HCT116 (cell line): ENCODE measurements around the gene TIMP3. TPM values are rescaled to one million over a fixed set of nuclear protein-coding genes. Genes with fewer than 3 reads are reported as not detected.

ENCODE experiments used
- ATAC-seq: fragments of 200-7000 bp; cut with Tn5 transposase; 2 replicates; pipeline ENCODE4 v1.9.1; 2020; ENCODE audit warnings: mild to moderate bottlenecking, moderate library complexity
- BruUV-seq: library from RNA; stranded (reverse); fragments of 400-500 nt; replicated peaks from 2 replicates; lab custom pipeline; 2021; lab: Mats Ljungman, UMichigan
- CTCF ChIA-PET: fragments of 300-600 bp; sonication (Branson Sonifier 250); formaldehyde crosslinking; loops from one replicate; lab custom pipeline; 2021; ENCODE audit warnings: antibody characterized with exemption; lab: Charles Lee
- POLR2A ChIA-PET: fragments of 300-600, 350-600 bp; sonication (Branson Sonifier 250); formaldehyde crosslinking; loops from one replicate; lab custom pipeline; 2021; ENCODE audit warnings: antibody characterized with exemption; lab: Charles Lee
- RAD21 ChIA-PET, 2 experiments: fragments of 300-600 bp; sonication (Branson Sonifier 250); formaldehyde crosslinking; loops; one replicate each; lab custom pipeline; 2023; ENCODE audit warnings: low total read pairs in 2 of 2; ENCODE audit not compliant: uncharacterized antibody in 2 of 2, unreplicated experiment in 2 of 2, low non-redundant PET in 1 of 2; lab: Charles Lee
- DNase-seq: peaks from one replicate; pipeline ENCODE4 v3.0.0-alpha.2; 2010; ENCODE audit warnings: low read depth, low spot score
- H2AFZ ChIP-seq: fragments of 200-600 bp; shearing (Covaris generic), sonication (generic); 2 replicates; pipeline ENCODE4 v1.6.1; 2017; ENCODE audit warnings: low read depth, mixed run types, mixed read lengths, antibody characterized with exemption, low read length; ENCODE audit not compliant: poor library complexity, severe bottlenecking
- H3K27ac ChIP-seq: 2 replicates; pipeline ENCODE4 v1.5.1; 2012; ENCODE audit warnings: low read depth, low read length
- H3K27me3 ChIP-seq: fragments of 200-600 bp; sonication (generic); 2 replicates; pipeline ENCODE4 v1.6.1; 2016; ENCODE audit warnings: mixed run types, low read length, mixed read lengths; ENCODE audit not compliant: insufficient read depth
- H3K36me3 ChIP-seq, 2 experiments: fragments of 200-500 bp in 1 of 2; fragments of 200-600 bp in 1 of 2; sonication (Bioruptor generic) in 1 of 2; sonication (generic) in 1 of 2; 2 replicates each; pipeline versions ENCODE4 v1.5.1 to v1.6.1; 2014 to 2016; ENCODE audit warnings: low read length in 2 of 2, inconsistent platforms in 1 of 2, mixed read lengths in 1 of 2, mixed run types in 1 of 2; ENCODE audit not compliant: insufficient read depth in 2 of 2, control insufficient read depth in 1 of 2
- H3K4me1 ChIP-seq, 2 experiments: fragments of 200-600 bp in 1 of 2; sonication (generic) in 1 of 2; 2 replicates each; pipeline versions ENCODE4 v1.5.1 to v1.6.1; 2012 to 2017; ENCODE audit warnings: low read length in 2 of 2, inconsistent platforms in 1 of 2, mild to moderate bottlenecking in 1 of 2, mixed read lengths in 1 of 2, mixed run types in 1 of 2, moderate library complexity in 1 of 2; ENCODE audit not compliant: insufficient read depth in 2 of 2, control insufficient read depth in 1 of 2
- H3K4me2 ChIP-seq: fragments of 200-600 bp; sonication (generic); 2 replicates; pipeline ENCODE4 v1.6.1; 2017; ENCODE audit warnings: mixed run types, low read length, mixed read lengths
- H3K4me3 ChIP-seq, 2 experiments: fragments of 200-600 bp in 1 of 2; sonication (generic) in 1 of 2; replicated peaks in 1 of 2; 2 replicates each; pipeline ENCODE4 v1.5.1; 2011 to 2016; ENCODE audit warnings: low read length in 2 of 2, control low read depth in 1 of 2, low read depth in 1 of 2, mild to moderate bottlenecking in 1 of 2, mixed read lengths in 1 of 2, mixed run types in 1 of 2
- H3K79me2 ChIP-seq: fragments of 200-600 bp; sonication (generic); 2 replicates; pipeline ENCODE4 v1.6.1; 2017; ENCODE audit warnings: mild to moderate bottlenecking, mixed run types, low read length, moderate library complexity, mixed read lengths; ENCODE audit not compliant: insufficient read depth
- H3K9ac ChIP-seq: fragments of 200-600 bp; sonication (generic); 2 replicates; pipeline ENCODE4 v1.6.1; 2016; ENCODE audit warnings: low read length, mixed read lengths
- H3K9me2 ChIP-seq: fragments of 200-600 bp; sonication (generic), shearing (Covaris generic); 2 replicates; pipeline ENCODE4 v1.6.1; 2017; ENCODE audit warnings: mixed run types, mild to moderate bottlenecking, moderate library complexity; ENCODE audit not compliant: insufficient read depth
- H3K9me3 ChIP-seq, 2 experiments: fragments of 200-500 bp in 1 of 2; fragments of 200-600 bp in 1 of 2; sonication (Bioruptor generic) in 1 of 2; sonication (generic) in 1 of 2; 2 replicates each; pipeline ENCODE4 v1.6.1; 2014 to 2017; ENCODE audit warnings: low read length in 2 of 2, mixed read lengths in 2 of 2, inconsistent platforms in 1 of 2, low read depth in 1 of 2, mild to moderate bottlenecking in 1 of 2, mixed run types in 1 of 2, moderate library complexity in 1 of 2; ENCODE audit not compliant: control insufficient read depth in 1 of 2, insufficient read depth in 1 of 2
- H4K20me1 ChIP-seq: fragments of 200-600 bp; sonication (generic), shearing (Covaris generic); 2 replicates; pipeline ENCODE4 v1.6.1; 2017; ENCODE audit warnings: mixed run types, mild to moderate bottlenecking, moderate library complexity; ENCODE audit not compliant: insufficient read depth
- CTCF ChIP-seq, 3 experiments: fragments of 200-600 bp in 1 of 3; sonication (generic) in 1 of 3; IDR thresholded peaks in 2 of 3; conservative IDR thresholded peaks in 1 of 3; 2 replicates each; pipeline ENCODE4 v1.5.1; 2012 to 2017; ENCODE audit warnings: low read depth in 2 of 3, low read length in 2 of 3, antibody characterized with exemption in 1 of 3, borderline replicate concordance in 1 of 3, control low read depth in 1 of 3, mild to moderate bottlenecking in 1 of 3, mixed read lengths in 1 of 3, mixed run types in 1 of 3, moderate library complexity in 1 of 3; ENCODE audit not compliant: insufficient read depth in 1 of 3
- EGR1 ChIP-seq: IDR thresholded peaks from 2 replicates; pipeline ENCODE4 v1.6.1; 2012; ENCODE audit warnings: low read depth
- EZH2 ChIP-seq: fragments of 200-600 bp; sonication (generic); IDR thresholded peaks from 2 replicates; pipeline ENCODE4 v1.6.1; 2017; ENCODE audit warnings: antibody characterized with exemption, mixed run types
- EZH2phosphoT487 ChIP-seq: fragments of 200-600 bp; IDR thresholded peaks from 2 replicates; pipeline ENCODE4 v1.6.1; 2018; ENCODE audit warnings: antibody characterized with exemption, borderline replicate concordance
- FOSL1 ChIP-seq: IDR thresholded peaks from 2 replicates; pipeline ENCODE4 v1.6.1; 2012; ENCODE audit warnings: low read depth
- POLR2A ChIP-seq: IDR thresholded peaks from 2 replicates; pipeline ENCODE4 v1.7.0; 2011; ENCODE audit warnings: borderline replicate concordance; ENCODE audit not compliant: insufficient read depth, insufficient read length; ENCODE audit errors: extremely low read depth
- REST ChIP-seq: IDR thresholded peaks from 2 replicates; pipeline ENCODE4 v1.6.1; 2012; ENCODE audit warnings: low read depth
- SIN3A ChIP-seq: IDR thresholded peaks from 2 replicates; pipeline ENCODE4 v1.6.1; 2012; ENCODE audit warnings: low read depth
- TCF7L2 ChIP-seq: IDR thresholded peaks from 2 replicates; pipeline ENCODE4 v1.7.0; 2011; ENCODE audit warnings: borderline replicate concordance, inconsistent platforms; ENCODE audit not compliant: insufficient read depth, insufficient read length; ENCODE audit errors: extremely low read depth
- intact Hi-C: fragments of 100-400 bp; cut with micrococcal nuclease; formaldehyde crosslinking; loops from 2 replicates; pipeline ENCODE4 v1.10.0; 2022
- total RNA-seq: library from RNA; stranded (reverse); gene quantifications from one replicate; pipeline ENCODE4 v1.2.1, GENCODE V29; 2021; ENCODE audit not compliant: unreplicated experiment
- TF ChIP-seq, protein P1 (sequence below): IDR thresholded peaks from 2 replicates; pipeline ENCODE4 v1.6.1; 2011; ENCODE audit warnings: mild to moderate bottlenecking, low read length, moderate library complexity; ENCODE audit not compliant: insufficient replicate concordance; ENCODE audit errors: extremely low read depth

TIMP3 gene
- total RNA-seq, 1 experiment from 2014 or later, result 2.2 TPM

DNA sequence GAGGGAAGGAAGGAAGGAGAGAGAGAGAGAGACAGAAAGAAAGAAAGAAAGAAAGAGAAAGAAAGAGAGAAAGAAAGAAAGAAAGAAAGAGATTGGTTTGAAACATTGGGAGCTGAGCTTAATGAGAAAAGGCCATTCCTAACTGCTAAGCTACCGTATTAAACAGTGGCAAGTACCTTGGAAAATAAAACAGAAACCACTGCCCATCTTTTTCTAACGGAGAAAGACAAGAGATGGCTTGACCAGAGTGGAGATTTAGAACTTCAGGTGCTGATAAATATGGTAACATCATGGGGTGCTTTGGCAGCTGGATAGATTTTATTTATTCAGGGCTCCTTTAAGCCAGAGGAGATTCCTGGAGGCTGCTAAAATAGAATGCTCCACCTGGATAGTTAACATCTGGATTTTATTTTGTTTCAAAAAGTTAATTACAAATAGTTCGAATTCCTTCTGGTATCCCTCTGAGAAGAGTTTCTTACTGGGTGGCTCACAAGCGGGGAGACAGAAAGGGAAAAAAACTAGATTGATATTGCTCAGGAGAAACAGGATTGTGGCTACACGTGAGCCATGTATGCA, 12.9 kb downstream of the TIMP3 start:
- Histone ChIP-seq H3K27me3 (0 out of 2 replicates have a peak, but pooled peaks cover 5% of the 10 kb centered on the region), H3K9me3 (no peaks in the 10 kb centered on the region), H2AFZ (no peak overlapping the region), H3K9ac (no peak overlapping the region), H3K9me2 (no peaks in the 10 kb centered on the region), H3K36me3 (no peaks in the 10 kb centered on the region), H3K4me3 (no peak overlapping the region), H3K27ac (no peak overlapping the region), H3K79me2 (no peaks in the 10 kb centered on the region), H3K4me1 (no peaks in the 10 kb centered on the region), H3K4me2 (no peak overlapping the region), H4K20me1 (no peaks in the 10 kb centered on the region)
- TF ChIP-seq EGR1, result no peak
- TF ChIP-seq, protein P1, sequence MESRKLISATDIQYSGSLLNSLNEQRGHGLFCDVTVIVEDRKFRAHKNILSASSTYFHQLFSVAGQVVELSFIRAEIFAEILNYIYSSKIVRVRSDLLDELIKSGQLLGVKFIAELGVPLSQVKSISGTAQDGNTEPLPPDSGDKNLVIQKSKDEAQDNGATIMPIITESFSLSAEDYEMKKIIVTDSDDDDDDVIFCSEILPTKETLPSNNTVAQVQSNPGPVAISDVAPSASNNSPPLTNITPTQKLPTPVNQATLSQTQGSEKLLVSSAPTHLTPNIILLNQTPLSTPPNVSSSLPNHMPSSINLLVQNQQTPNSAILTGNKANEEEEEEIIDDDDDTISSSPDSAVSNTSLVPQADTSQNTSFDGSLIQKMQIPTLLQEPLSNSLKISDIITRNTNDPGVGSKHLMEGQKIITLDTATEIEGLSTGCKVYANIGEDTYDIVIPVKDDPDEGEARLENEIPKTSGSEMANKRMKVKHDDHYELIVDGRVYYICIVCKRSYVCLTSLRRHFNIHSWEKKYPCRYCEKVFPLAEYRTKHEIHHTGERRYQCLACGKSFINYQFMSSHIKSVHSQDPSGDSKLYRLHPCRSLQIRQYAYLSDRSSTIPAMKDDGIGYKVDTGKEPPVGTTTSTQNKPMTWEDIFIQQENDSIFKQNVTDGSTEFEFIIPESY, result no peak
- no peak for TF ChIP-seq EZH2
- TF ChIP-seq POLR2A, result no peak
- TF ChIP-seq SIN3A, result no peak
- intact Hi-C loops, result no loop called here
- ChIA-PET CTCF (no interaction called here), RAD21 (no interaction called here), POLR2A (interaction anchor here (0.6 kb wide), 1 partner anchor 138 kb away, joined by 3 read pairs; no protein-coding TSS in a partner anchor)
- BruUV-seq, result no TSS peak
- no peak for ATAC-seq
- no peak for DNase-seq

DNA sequence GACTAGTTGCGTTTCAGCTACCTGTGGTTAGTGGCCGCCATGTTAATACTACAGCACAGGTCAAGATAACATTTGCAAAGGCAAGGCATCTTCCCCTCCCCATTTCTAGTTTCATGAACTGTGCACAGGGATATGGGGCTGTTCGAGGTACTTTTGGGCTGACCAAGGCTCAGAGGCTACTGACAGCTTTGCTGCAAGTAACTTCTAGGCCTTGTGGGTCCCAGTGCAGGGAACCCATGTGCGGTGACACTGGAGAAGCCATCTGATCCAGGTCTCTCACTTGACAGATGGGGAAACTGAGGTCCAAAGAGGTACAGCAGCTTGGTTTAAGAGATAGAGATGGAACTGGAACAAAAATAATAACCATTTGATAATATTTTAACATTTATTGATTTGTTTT, 13.6 kb downstream of the TIMP3 start:
- POLR2A ChIA-PET, result interaction anchor here (0.6 kb wide), 1 partner anchor 139 kb away, joined by 3 read pairs; no protein-coding TSS in a partner anchor
- CTCF ChIA-PET, result interaction anchor here (0.9 kb wide), 1 partner anchor 18 kb away, joined by 3 read pairs; no protein-coding TSS in a partner anchor

More for the DNA sequence above, 13.6 kb downstream of the TIMP3 start:
- no peaks in the 10 kb centered on the region for H3K9me3 ChIP-seq
- no peaks in the 10 kb centered on the region for H3K9me2 ChIP-seq
- ATAC-seq (no peak), DNase-seq (no peak)
- H3K4me1 ChIP-seq, result no peaks in the 10 kb centered on the region
- no peaks in the 10 kb centered on the region for H3K36me3 ChIP-seq
- no peak overlapping the region for H3K4me2 ChIP-seq
- no peak overlapping the region for H3K4me3 ChIP-seq
- no peak for TF ChIP-seq EZH2phosphoT487
- no peak for TF ChIP-seq CTCF (IDR thresholded peaks at IDR 0.05 in 2 of 3, conservative IDR thresholded peaks at IDR 0.05 in 1 of 3; ENCODE audit: borderline replicate concordance in 1 of 3, insufficient read depth in 1 of 3, low read depth in 2 of 3, low read length in 2 of 3)
- TF ChIP-seq FOSL1, result no peak
- no peak for TF ChIP-seq REST
- TF ChIP-seq TCF7L2, result no peak
- no peak for TF ChIP-seq EZH2
- no peaks in the 10 kb centered on the region for H3K27me3 ChIP-seq
- H3K79me2 ChIP-seq, result no peaks in the 10 kb centered on the region
- H3K9ac ChIP-seq, result no peak overlapping the region
- H2AFZ ChIP-seq, result no peak overlapping the region
- BruUV-seq, result no TSS peak
- no peaks in the 10 kb centered on the region for H4K20me1 ChIP-seq
- no peak overlapping the region for H3K27ac ChIP-seq
- intact Hi-C loops, result no loop called here
- RAD21 ChIA-PET, result no interaction called here
